ENCODE measurements around the gene CELF5.

DNA sequence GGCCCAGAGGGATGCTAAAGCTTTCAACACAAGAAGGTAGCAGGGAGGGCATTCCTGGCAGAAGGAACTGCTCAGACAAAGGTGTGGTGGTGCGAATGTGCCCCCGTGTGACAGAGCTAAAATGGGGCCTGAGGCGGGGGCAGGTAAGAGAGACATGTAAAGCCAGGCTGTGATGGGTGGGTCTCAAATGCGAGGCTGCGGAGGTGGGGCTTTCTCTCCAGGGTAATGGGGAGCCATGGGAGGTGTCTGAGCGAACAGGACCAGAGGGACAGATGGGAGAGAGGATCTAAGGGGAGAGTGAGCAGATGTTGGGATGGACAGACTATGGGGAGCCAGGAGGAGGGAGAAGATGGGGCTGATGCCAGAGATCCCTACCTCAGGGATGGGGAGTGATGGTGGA is 97.2 kb downstream of the CELF5 start:
- TF ChIP-seq EZH2 (IDR thresholded peaks at IDR 0.05; ENCODE audit: low read depth), result no peak
- TF ChIP-seq, protein P1, sequence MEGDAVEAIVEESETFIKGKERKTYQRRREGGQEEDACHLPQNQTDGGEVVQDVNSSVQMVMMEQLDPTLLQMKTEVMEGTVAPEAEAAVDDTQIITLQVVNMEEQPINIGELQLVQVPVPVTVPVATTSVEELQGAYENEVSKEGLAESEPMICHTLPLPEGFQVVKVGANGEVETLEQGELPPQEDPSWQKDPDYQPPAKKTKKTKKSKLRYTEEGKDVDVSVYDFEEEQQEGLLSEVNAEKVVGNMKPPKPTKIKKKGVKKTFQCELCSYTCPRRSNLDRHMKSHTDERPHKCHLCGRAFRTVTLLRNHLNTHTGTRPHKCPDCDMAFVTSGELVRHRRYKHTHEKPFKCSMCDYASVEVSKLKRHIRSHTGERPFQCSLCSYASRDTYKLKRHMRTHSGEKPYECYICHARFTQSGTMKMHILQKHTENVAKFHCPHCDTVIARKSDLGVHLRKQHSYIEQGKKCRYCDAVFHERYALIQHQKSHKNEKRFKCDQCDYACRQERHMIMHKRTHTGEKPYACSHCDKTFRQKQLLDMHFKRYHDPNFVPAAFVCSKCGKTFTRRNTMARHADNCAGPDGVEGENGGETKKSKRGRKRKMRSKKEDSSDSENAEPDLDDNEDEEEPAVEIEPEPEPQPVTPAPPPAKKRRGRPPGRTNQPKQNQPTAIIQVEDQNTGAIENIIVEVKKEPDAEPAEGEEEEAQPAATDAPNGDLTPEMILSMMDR (conservative IDR thresholded peaks at IDR 0.05), result no peak

All from PC-9 (cell line).